NCI-H69 (cell line): ENCODE results near the gene ZIM2.
"Not testable (repeated sequence)": the region's sequence is repeated elsewhere in the genome, so short reads cannot be mapped to it uniquely, and the experiment has no call there.

ENCODE experiments used
- DNase-seq: peaks from one replicate; lab custom pipeline; 2025; lab: John Stamatoyannopoulos, UW

ZIM2 gene

GRCh38 chr19:56840451-56841192, at the start of gene ZIM2, which contains the start of gene PEG3:
ZIM2 (minus strand) TSS chr19:56840726; CDS start chr19:56824277, 16,449 bp downstream.
PEG3 (minus strand) TSS chr19:56840726; CDS start chr19:56824655, 16,071 bp downstream.
- peak; percentile 94 for DNase-seq

DNA sequence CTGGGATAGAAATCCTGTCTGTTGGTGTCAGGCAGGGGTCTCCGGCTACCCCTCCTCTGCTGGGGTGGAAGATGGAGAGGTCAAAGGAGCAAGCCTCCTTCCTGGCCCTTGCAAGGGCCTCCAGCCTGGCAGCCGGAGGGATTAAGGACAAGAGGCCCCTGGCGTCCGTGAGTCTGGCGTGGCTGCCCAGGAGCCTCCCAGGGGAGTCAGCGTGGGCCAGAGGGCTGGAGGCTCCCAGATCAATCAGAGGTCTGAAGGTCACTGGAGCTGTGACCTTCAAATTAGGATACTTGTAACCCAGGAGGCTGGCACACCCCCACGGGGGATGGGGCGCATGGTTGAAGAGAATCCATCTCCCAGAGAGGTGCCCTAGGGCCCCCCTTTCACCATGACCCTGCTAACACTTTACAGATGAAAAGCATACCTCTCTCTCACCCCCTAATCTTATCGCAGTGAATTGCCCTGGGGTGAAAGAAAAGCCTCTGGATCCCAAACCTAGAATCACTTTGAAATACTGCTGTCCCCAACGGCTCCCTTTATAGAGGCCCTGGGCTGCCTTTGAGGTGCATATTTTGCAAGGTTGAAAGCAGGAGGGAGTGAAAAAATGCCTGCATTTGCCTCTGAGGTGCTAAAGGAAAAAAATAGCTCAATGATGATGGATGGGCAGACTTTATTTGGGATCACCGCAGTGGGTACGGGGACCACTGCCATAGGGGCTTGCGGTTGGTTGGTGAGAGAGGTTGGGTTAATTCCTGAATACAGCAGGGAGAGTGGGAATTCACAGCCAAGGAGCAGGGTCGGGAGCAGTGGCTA, 44.9 kb upstream of the ZIM2 start:
- no peak for DNase-seq

DNA sequence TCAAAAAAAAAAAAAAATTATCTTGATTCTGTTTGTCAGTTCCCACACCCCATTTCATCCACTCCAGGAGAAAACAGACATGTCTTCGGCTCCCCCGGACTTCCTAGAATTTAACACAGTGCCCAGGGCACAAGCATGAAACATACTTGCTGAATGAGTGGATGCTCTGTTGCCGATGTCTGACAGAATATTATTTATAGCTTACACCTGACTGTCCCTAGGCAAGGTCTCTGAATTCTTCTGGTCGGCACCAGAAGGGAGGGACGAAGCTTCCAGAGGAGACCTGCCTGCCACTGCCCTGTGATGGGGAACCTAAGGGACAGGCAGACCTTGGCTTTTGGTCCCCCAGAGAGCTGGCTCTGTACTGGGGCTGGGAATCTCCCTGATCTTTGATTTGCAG, 43.9 kb upstream of the ZIM2 start:
- DNase-seq: no peak

DNA sequence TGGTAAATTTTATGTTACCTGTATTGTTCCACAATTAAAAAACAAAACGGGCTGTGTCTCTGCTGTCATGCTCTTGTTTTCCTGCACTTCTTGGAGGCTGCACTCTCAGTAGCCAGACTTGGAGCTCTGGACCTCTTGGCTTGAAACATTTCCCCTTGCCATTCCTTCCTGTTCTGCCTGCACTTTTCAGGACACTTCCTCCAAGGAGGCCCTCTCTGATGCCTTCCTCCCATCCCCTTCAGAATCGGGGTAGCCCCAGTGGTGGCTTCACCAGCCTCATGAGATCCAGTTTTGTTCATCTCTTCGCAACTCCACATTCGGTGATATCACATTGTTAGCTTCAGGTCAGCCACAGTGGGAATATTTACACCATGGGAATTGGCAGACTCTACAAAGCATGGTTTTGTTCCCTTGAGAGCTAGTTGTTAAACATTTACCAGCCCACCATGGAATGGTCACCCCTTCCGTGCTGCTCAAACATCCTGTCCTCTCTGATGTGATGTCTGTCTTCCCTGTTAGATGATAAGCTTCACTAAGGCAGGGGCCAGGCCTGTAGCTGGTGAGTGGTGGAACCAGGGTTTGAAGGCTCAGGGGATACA, 40.2 kb upstream of the ZIM2 start:
- DNase-seq: no peak

DNA sequence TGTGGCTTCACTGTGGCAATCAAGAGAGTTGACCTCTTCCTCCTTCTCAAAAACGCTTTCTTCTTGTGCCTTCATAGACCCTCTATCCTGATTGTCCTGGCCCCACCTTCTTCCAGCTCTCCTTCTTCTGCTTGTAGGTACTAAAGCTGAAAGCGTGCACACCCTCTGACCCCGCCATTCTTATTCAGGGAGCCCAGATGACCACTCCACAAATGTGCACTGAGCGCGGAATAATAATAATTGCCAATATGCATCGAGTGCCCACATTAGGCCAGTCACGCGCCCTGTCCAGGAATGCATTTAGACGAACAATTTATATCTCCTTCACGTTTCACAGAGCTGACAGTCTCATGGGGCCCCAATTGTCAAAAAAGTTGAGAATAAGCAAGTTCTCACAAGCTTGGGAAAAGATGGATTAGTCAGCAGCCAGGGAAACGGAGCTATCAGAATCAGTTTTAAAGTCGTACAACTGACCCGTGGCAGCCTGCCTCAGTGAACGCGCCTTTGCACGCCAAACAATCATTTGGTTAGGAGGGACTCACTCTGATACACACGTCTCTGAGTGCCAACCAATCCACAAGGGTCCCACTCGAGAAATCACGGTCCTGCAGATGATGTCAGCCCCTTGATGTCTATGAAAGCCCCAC, 36.7 kb upstream of the ZIM2 start:
- DNase-seq: no peak

DNA sequence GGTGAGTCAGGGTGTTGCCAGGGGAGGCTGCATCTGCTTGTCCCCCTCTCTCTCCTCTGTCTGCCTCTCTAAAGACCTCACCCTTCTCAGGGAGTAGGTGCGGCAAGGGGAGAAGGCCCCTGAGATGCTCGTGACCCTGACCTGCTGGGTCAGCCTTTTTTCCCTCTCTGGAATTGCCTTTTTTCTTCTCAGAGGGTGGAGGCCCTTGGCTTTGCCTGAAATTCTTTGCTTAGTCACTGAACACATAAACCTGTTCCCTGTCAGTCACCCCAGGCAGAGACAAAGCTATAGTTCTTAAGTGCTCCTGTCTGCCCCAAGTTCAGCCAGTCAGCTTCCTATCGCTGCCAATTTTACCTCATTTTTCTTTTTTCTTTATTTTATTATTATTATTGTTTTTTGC, 35.2 kb upstream of the ZIM2 start:
- DNase-seq: no peak

DNA sequence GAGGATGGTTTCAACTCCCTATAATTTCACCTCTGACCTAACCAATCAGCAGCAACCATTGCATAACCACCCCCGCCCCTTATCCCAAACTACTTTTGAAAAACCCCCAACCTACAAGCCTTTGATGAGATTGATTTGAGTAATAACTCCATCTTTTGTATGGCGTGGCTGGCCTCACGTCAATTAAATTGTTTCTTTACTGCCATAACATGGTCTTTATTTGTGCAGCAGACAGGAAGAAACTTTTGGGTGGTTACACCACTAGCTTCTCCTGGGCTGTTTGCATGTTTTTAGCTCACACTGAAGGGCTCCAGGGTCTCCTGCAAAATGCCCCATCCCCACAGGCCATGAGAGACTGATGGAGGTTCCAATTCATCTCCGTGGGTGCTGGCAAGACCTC, 34.0 kb upstream of the ZIM2 start:
- DNase-seq: no peak

GRCh38 chr19:56873493-56873892, 33.0 kb upstream of the ZIM2 start:
- no peak for DNase-seq

- DNase-seq: no peak
Observed at GRCh38 chr19:56869886-56870285, 29.4 kb upstream of the ZIM2 start.

DNA sequence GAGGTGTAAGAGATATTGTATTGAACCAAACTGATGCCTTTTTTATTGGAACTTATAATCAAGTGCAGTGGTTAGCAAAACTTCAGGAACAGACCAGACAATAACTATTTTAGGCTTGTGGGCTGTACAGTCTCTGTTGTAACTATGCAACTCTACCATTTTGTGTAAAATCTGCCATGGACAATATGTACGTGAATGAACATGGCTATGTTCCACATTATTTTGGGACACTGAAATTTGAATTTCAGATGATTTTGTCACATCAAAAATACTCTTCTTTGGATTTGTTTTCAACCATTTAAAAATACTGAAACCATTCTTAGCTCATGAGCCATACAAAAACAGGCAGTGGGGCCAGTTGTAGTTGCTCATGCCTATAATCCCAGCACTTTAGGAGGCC, 27.9 kb upstream of the ZIM2 start:
- DNase-seq: no peak

GRCh38 chr19:56866538-56866937, 26.0 kb upstream of the ZIM2 start:
- DNase-seq: peak; percentile 4

DNA sequence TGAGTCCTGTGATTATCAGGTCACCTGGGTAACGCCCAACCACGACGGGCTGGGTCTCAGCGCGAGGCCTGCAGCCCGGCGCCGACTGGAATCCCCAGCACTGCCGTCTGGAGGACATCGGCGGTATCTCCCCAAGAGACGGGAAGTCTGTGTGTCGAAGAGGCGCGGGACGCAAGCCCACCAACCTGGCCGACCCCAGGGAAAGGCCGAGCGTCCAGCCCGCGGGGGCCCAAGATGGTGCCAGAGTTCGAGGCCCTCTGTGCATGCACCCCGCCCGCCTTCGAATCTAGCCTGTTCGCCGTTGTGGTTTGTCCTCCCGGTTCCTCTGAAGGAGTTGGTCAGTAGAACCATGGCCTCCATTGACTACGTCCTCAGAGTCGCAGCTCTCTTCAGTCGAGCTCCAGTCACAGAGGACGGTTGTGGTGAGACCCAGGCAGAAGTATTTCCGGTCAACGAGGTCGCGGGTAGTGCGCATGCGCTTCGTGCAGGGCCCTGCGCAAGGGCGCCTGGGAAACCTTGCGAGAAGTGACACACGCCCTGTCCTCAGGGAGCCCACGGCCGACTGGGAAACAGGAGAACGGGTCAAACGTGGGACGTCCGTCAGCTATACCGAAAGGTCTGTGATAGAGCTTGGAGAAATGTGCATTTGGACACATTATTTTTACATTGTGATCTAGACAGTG, 24.1 kb upstream of the ZIM2 start:
- DNase-seq: no peak

DNA sequence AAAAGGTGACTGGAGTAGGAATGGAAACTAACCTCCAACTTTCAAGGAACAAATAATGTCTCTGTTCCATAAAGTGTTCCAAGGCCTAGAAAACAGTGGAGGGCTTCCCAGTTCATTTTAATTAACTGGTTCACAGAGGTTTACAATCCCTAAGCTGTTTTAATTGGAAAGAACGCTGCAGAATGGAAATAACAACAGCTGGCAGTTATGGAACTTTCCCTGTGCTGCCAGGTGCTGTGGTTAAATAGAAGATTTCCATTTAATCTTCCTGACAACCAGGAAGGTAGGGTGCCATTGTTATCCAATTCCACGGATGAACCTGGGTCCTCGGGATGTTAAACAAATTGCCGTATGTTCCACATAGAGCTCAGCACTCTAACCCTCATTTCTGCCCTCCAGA, 22.2 kb upstream of the ZIM2 start:
- no peak for DNase-seq

DNA sequence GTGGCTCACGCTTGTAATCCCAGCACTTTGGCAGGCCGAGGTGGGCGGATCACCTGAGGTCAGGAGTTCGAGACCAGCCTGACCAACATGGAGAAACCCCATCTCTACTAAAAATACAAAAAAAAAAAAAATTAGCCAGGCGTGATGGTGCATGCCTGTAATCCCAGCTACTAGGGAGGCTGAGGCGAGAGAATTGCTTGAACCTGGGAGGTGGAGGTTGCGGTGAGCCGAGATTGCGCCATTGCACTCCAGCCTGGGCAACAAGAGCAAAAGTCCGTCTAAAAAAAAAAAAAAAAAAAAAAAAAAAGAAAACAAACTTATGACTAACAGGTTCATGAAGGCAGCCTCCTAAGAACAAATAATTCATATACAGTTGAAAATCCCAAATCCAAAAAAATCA, 19.9 kb upstream of the ZIM2 start:
- DNase-seq: not testable (repeated sequence)

GRCh38 chr19:56858026-56858425, 17.5 kb upstream of the ZIM2 start:
- no peak for DNase-seq

DNA sequence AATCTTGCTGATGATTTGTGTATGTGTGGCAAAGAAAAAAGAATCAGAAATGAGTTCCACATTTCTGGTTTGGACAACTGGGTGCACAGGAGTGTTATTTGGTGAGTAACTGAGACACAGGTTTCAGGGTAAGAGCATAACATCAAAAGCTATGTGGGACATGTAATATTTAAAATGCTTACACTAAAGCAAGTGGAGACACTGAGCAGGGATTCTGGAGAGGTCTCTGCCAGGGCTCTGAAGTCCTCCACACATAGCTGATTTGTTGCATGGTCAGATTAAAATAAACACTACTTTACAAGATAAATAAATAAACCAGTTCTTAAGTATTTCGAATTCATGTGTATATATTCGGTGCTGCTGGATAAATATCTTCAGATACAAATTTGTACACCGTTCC, 16.3 kb upstream of the ZIM2 start:
- no peak for DNase-seq

- DNase-seq: not testable (repeated sequence)
Observed at GRCh38 chr19:56852361-56852760, 11.8 kb upstream of the ZIM2 start.

DNA sequence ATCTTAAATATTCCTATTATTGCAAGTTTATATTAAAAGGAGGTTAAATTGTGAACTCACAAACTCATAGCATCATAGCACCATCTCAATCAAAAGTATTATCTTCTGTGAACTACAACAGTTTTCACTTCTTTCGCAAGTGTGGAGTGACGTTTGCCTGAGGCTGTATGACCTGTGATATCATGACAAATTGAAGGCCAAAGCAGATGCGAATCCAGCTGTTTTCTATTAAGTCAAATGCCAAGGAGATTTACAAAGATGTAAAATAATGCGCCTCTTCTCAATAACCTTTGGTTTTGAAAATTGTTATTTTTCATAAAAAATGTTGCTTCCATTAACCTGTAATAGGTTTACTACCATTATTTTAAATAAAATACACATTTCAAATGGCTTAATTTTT, 7.6 kb upstream of the ZIM2 start:
- no peak for DNase-seq

- peak; percentile 39 for DNase-seq
Observed at GRCh38 chr19:56842412-56842811, 1.9 kb upstream of the ZIM2 start.

GRCh38 chr19:56841193-56841543, 642 bp upstream of the ZIM2 start:
- peak; percentile 67 for DNase-seq

GRCh38 chr19:56839652-56840450, 675 bp downstream of the ZIM2 start:
- DNase-seq: peak; percentile 99
